Progenitor cell of endocrine pancreas (in vitro differentiated cells): ENCODE results near the gene HOXA4. TPM values are rescaled to one million over a fixed set of nuclear protein-coding genes. Genes with fewer than 3 reads are reported as not detected.
A peak's percentile ranks its signal among the peaks of the same experiment; 100 is the strongest.

Source experiments
- DNase-seq: peaks from one replicate; pipeline ENCODE4 v3.0.0; 2021; ENCODE audit warnings: low spot score; ENCODE audit not compliant: unreplicated experiment
- H3K27ac Mint-ChIP-seq: 2 replicates; pipeline ENCODE4 v1.8.0; 2021; ENCODE audit warnings: mild to moderate bottlenecking, moderate library complexity, mixed read lengths
- H3K27me3 Mint-ChIP-seq: 2 replicates; pipeline ENCODE4 v1.8.0; 2021; ENCODE audit warnings: mixed read lengths
- H3K36me3 Mint-ChIP-seq: 2 replicates; pipeline ENCODE4 v1.8.0; 2022; ENCODE audit warnings: mixed read lengths; ENCODE audit not compliant: insufficient read depth
- H3K4me1 Mint-ChIP-seq: 2 replicates; pipeline ENCODE4 v1.8.0; 2021; ENCODE audit warnings: low read depth, mixed read lengths
- H3K4me3 Mint-ChIP-seq: 2 replicates; pipeline ENCODE4 v1.8.0; 2021; ENCODE audit warnings: low read depth, mild to moderate bottlenecking, moderate library complexity, mixed read lengths
- H3K9me3 Mint-ChIP-seq: 2 replicates; pipeline ENCODE4 v1.8.0; 2021; ENCODE audit warnings: low read depth, mixed read lengths
- total RNA-seq: library from RNA; stranded (reverse); gene quantifications from 2 replicates; pipeline ENCODE4 v1.2.1, GENCODE V29; 2021
- TF ChIP-seq, protein P1 (sequence below): fragments of 200-600 bp; sonication (generic); IDR thresholded peaks from one replicate; pipeline ENCODE4 v1.5.0; 2021; ENCODE audit warnings: antibody characterized with exemption, mild to moderate bottlenecking; ENCODE audit not compliant: unreplicated experiment

The HOXA4 gene
- total RNA-seq, 1 donor from 2014 or later = 13.7 TPM

- Mint-ChIP-seq H3K9me3 (no peaks in the 10 kb centered on the region), H3K27me3 (no peaks in the 10 kb centered on the region), H3K36me3 (peaks cover 22% of the 10 kb centered on the region), H3K4me1 (peaks cover 63% of the 10 kb centered on the region), H3K27ac (peak overlapping the region; percentile 98), H3K4me3 (peak overlapping the region; percentile 97)
- TF ChIP-seq, protein P1, sequence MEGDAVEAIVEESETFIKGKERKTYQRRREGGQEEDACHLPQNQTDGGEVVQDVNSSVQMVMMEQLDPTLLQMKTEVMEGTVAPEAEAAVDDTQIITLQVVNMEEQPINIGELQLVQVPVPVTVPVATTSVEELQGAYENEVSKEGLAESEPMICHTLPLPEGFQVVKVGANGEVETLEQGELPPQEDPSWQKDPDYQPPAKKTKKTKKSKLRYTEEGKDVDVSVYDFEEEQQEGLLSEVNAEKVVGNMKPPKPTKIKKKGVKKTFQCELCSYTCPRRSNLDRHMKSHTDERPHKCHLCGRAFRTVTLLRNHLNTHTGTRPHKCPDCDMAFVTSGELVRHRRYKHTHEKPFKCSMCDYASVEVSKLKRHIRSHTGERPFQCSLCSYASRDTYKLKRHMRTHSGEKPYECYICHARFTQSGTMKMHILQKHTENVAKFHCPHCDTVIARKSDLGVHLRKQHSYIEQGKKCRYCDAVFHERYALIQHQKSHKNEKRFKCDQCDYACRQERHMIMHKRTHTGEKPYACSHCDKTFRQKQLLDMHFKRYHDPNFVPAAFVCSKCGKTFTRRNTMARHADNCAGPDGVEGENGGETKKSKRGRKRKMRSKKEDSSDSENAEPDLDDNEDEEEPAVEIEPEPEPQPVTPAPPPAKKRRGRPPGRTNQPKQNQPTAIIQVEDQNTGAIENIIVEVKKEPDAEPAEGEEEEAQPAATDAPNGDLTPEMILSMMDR = peak; percentile 9
- no peak for DNase-seq
Observed at GRCh38 chr7:27113991-27114769, 16.4 kb downstream of the HOXA4 start.

DNA sequence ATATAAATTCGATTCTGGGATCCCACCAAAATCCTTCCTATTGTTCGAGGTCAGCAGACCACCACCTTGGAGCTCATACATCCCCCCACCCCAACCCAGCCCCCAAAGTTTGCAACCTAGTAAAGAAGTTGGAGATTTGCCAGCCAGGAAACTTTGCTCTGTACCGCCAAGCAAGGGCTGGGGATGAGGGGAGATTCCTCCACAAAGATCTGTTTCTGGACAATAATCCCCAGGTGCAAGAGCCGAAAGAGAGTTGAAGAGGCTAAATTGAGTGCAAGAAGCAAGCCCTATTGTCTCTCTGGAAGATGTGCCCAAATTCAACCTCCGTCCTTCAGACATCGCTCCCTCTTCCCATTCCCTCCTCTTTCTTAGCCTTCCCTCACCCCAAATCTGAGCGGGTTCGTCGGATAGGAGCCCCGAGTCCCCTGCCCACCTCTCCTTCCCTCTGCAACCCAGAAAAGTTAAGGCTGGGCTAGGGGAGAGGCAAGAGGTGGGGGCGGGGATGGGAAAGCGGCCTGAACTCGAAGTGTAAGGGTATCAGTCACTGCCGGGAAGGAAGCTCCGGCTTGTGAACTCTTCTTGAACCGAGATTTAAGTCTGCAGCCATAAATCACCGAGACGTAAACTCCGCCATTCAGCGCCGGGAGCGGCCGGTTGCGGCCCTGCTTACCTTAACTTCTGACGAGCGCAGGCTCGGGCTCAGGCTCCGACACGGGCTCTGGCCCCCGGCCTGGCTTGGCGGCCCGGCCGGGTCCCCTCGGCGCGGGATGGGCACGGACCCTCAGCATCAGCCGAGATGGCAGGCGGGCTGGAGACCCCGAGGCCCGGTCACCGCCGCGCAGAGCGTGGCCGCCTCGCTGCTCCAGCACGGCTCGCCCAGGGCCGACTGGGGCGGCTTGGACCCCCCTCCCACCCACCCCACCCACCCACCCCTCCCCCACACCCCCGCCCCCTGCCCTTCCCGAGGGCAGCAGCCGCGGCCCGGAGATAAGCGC lies 17.3 kb downstream of the HOXA4 start:
- peaks cover 23% of the 10 kb centered on the region for H3K36me3 Mint-ChIP-seq
- H3K27ac Mint-ChIP-seq = peak overlapping the region; percentile 99
- DNase-seq = peak; percentile 58
- TF ChIP-seq, protein P1 = no peak
- H3K4me1 Mint-ChIP-seq = peaks cover 60% of the 10 kb centered on the region
- no peaks in the 10 kb centered on the region for H3K9me3 Mint-ChIP-seq
- H3K27me3 Mint-ChIP-seq = no peaks in the 10 kb centered on the region
- H3K4me3 Mint-ChIP-seq = peak overlapping the region; percentile 97

DNA sequence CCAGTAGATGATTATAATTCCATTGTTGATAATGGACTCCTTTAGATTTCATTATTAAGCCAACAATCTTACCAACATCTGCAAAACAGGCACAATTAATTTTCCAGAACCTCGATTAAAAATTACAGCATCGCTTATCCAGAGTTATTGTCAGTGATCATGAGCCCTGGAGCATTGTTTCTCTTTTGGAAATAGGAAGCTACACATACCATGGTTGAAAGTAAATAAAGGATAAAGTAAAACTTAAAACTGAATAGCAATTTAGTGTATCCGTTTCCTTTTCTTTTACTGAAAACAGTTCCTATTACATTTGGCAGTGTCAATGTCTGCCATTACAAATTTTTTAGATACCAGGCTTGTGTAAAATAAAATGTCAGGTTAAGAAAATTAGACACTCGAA lies 18.2 kb downstream of the HOXA4 start:
- H3K4me1 Mint-ChIP-seq = peaks cover 54% of the 10 kb centered on the region
- peak overlapping the region; percentile 97 for H3K4me3 Mint-ChIP-seq
- no peaks in the 10 kb centered on the region for H3K9me3 Mint-ChIP-seq
- DNase-seq = no peak
- H3K27ac Mint-ChIP-seq = peak overlapping the region; percentile 99
- peaks cover 22% of the 10 kb centered on the region for H3K36me3 Mint-ChIP-seq
- TF ChIP-seq, protein P1 = no peak
- H3K27me3 Mint-ChIP-seq = no peaks in the 10 kb centered on the region

DNA sequence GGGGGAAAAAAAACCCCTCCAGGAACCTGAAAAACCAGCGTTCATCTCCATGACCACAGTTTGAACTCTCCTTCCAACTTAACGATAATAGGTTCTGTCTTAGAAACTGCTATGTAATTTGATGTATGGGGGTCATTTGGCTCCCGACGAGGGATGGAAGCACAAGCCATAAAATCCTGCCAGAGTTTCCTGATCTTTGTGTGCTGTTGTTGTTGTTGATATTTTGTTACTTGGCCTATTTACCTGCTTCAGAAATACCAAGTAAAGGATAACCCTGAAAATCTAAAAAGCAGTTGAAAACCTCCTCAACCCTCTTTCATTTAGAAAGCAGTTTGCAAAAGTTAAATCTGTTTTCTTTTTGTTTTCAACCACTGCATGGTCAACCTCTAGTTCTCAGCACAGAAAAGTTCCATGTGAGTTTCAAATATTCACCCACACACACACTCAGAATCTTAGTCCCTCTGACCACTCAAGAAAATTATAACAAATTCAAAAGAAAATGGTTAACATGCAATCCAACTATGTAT lies 18.7 kb downstream of the HOXA4 start:
- peaks cover 21% of the 10 kb centered on the region for H3K36me3 Mint-ChIP-seq
- peak overlapping the region; percentile 97 for H3K4me3 Mint-ChIP-seq
- H3K27me3 Mint-ChIP-seq = no peaks in the 10 kb centered on the region
- TF ChIP-seq, protein P1 = no peak
- H3K27ac Mint-ChIP-seq = peak overlapping the region; percentile 99
- H3K9me3 Mint-ChIP-seq = no peaks in the 10 kb centered on the region
- H3K4me1 Mint-ChIP-seq = peaks cover 53% of the 10 kb centered on the region
- no peak for DNase-seq
